ENCODE data around the gene SLC39A6.

- no peak for TF ChIP-seq POLR2A (IDR thresholded peaks at IDR 0.05)
- no peak for TF ChIP-seq CTCF (IDR thresholded peaks at IDR 0.05)
- no peak for TF ChIP-seq EP300 (IDR thresholded peaks at IDR 0.05)
Observed at GRCh38 chr18:36175481-36175880, 46.3 kb upstream of the SLC39A6 start.
